GM18861 (cell line): Measurements from ENCODE around the gene SLC20A1.

Source experiments
- ATAC-seq: cut with Tn5 transposase; IDR thresholded peaks from one replicate; pipeline ENCODE4 v1.9.1; 2021; ENCODE audit not compliant: unreplicated experiment

SLC20A1 gene

GRCh38 chr2:112682101-112682500, 36.4 kb downstream of the SLC20A1 start:
- ATAC-seq, result no peak

DNA sequence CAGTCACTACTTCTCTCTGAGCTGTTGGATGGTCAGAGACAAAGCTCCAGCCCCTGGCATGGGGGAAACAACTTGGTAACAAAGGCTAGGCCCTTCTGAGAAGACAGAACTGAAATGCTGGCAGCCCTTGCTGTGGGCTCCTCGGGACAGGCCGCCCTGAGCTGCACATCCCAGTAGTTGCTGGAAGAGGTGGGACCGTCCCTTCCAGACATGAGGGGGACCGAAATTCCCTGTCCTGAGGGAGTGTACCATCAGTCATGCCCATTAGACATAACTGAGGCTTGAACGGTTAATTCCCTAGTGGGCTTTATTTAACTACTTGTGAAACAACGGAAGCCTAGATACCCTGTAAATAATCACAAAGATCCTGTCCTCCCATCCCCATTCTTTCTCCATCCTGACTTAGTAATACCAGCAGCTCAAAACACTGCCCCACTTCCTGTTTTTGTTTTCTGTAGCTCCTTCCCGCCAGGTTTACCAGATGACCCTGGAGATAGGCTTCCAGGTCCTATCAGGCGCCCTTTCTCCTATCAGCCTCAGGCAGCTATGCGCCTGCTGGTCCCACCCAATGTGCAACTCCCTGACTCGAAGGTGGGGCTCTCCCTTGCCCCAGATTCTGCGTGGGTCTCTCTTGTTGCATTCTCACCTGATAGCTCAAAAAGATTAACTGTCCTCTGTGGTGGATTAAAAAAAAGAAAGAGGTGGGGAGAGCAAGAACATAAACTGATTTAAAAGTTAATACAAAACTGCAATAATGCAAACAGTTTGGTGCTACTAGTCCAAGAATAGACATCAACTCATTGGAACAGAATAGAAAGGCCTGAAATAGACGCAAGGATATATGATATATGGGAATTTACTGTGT, 38.0 kb downstream of the SLC20A1 start:
- ATAC-seq, result no peak

GRCh38 chr2:112684415-112684775, 38.7 kb downstream of the SLC20A1 start:
- ATAC-seq, result no peak

DNA sequence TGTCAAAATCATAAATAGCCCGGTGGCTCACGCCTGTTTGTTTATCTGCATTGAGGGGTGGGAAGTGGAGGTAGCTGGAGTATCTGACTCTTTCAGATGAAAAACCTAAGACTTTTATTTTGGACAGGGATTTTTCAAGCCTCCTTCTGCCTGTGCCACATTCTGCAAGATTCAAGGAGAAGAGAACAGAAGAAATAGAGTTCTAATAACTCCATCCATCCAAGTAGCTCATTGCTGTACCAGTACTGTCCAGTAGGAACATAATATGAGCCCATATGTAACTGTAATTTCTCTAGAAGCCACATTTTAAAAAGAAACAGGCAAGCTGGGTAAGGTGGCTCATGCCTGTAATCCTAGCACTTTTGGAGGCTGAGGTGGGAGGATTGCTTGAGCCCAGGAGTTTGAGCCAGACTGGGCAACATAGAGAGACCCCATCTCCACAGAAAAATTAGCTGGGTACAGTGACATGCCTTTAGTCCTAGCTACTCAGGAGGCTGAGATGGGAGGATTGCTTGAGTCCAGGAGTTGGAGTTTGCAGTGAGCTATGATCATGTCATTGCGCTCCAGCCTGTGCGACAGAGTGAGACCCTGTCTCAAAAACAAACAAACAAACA, 39.6 kb downstream of the SLC20A1 start:
- no peak for ATAC-seq

- no peak for ATAC-seq
Measured at GRCh38 chr2:112686348-112687217, 40.8 kb downstream of the SLC20A1 start.

DNA sequence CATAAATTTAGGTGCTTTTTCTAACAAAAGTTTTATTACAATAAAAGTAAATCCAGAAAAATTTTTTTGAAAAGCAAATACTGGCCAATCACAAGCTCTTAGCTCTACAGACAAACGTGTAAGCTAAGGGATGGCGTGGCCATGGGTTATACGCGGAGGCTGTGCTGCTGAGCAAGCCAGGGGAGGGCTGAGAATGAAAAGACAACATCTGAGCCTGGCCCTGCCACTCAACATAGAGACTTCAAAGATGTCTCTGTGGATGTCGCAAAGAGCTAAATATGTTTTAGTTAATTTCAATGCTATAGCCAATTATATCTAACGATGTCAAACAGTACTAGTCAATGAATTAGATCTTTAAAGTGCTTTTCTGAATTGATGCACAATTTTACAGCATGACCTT, 41.8 kb downstream of the SLC20A1 start:
- no peak for ATAC-seq

GRCh38 chr2:112688086-112688880, 42.5 kb downstream of the SLC20A1 start:
- ATAC-seq, result no peak

DNA sequence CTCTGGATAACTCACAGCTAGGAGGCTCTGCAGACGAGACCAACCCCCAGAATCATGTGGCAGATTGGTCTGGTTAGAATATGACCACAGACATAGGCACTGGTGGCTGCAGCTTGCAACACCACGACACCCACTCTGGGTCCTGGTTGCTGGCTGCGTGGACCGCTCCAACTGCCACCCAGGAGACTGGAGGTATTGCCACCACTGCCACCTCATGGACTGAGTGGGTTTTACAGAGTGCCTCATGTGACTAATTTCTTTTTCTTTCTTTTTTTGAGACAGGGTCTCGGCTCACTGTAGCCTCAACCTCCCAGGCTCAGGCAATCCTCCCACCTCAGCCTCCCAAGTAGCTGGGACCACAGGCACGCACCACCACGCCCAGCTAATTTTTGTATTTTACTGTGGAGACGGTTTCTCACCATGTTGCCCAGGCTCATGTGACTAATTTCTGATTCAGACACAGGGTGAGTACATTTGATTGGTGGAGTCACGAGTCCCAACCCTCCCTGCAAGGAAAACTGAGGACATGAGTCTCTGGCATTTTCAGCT, 45.2 kb downstream of the SLC20A1 start:
- no peak for ATAC-seq

DNA sequence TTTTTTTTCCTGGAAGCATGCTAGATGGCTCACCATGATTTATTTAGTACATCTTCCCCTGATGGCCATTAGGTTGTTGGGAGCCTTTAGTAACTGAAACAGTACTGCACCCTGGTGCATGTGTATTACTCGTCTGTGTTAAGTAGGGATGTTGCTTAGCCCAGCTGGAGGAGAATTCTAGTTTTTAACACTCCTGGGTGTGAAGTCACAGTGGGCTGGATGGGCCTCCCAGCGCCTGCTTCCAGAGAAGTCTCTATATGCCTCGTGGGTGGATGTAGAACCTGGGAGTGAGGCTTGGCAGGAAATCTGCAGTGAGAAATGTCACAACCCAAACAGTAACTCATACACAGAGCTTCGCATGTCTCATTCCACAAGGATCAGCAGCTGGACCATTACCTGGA, 46.1 kb downstream of the SLC20A1 start:
- no peak for ATAC-seq

- ATAC-seq, result peak; percentile 85
Measured at GRCh38 chr2:112692495-112692911, 46.8 kb downstream of the SLC20A1 start.

- ATAC-seq, result no peak
Measured at GRCh38 chr2:112692918-112693317, 47.2 kb downstream of the SLC20A1 start.

DNA sequence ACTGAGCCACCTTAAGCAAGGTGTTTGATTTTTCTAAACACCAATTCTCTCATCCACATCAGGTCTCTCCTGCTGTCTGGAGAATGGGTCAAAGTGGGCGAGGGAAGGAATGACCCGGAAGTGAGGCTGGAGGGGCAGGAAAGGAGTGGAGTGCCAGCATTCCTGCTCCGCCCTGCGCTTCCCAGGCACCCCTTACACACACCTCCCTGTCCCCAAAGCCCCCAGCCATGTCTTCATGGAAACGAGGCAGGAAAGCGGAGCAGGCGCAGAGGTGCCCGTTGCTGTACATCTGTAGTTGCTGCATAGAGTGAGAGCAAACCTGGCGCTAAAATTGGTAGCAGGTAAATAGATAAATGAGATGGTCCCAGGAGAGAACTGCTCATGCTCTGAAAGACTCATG, 47.9 kb downstream of the SLC20A1 start:
- no peak for ATAC-seq

DNA sequence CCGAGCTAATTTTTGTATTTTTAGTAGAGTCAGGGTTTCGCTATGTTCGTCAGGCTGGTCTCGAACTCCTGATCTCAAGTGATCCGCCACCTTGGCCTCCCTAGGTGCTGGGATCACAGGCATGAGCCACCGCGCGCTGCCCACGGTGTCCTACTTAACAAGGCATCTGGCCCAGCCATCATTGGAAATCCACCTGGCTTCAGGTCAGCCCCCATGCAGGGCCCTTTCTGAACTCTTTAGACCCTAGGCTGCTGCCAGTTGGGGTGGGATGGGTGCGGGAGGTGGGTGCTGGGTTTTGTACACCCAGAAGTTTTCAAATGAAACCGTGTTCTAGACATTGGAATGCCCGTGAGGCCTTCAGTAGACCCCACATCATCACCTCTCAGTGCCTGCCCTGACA, 48.4 kb downstream of the SLC20A1 start:
- no peak for ATAC-seq

- no peak for ATAC-seq
Measured at GRCh38 chr2:112698834-112699515, 53.2 kb downstream of the SLC20A1 start.

GRCh38 chr2:112699984-112700667, 54.4 kb downstream of the SLC20A1 start:
- no peak for ATAC-seq

DNA sequence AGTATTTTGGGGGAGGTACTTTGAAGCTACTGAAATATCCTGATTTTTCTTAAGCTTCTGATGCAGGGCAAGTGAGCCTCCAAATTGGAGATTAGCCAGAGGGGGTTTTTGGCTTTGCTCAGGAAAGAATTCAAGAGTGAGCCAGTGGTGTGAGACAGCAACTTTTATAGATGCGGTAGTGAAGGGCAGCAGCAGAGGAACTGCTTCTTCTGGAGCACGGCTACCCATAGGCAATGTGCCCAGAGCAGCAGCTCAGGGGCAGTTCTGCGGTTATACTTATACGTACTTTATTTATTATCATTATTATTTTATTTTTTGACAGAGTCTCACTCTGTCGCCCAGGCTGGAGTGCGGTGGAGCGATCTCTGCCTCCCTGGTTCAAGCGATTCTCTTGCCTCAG, 55.3 kb downstream of the SLC20A1 start:
- no peak for ATAC-seq

DNA sequence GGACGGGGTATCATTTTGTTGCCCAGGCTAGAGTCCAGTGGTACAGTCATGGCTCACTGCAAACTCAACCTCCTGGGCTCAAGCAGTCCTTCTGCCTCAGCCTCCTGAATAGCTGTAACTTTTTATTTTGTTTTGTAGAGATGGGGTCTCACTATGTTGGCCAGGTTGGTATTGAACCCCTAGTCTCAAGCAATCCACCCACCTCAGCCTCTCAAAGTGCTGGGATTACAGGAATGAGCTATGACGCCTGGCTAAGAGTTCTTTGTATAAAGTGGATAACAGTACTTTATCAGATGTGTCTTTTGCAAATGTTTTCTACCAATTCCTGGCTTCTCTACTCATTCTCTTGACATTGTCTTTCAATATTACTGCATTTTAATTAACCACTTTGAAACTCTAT, 57.9 kb downstream of the SLC20A1 start:
- ATAC-seq, result no peak

DNA sequence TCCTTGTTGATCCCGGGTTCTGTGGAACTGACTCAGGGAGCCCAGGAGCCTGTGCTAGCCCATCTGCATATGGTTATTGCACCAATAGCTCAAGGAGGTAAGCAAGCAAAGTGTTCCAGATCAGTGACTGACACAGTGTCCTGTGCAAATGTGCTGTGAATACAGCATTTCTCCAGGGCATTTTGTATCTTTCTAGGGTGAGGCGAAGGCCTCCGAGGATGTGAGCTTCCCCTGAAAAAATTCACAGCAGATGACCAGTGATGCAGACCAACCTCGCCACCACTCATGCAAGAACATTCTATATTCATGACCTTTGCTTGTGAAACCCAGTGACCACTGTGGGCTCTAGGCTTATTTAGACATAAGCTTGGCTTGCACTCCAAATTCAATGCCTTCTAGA, 59.8 kb downstream of the SLC20A1 start:
- no peak for ATAC-seq

- no peak for ATAC-seq
Measured at GRCh38 chr2:112706170-112706664, 60.5 kb downstream of the SLC20A1 start.
